OCI-LY7 (cell line): ENCODE measurements around the gene PDE2A. TPM values are rescaled to one million over a fixed set of nuclear protein-coding genes. Genes with fewer than 3 reads are reported as not detected.

Source experiments
- BruUV-seq: library from RNA; stranded (reverse); fragments of 400-500 nt; replicated peaks from 2 replicates; lab custom pipeline; 2021; lab: Mats Ljungman, UMichigan
- CTCF ChIA-PET: fragments of 300-600 bp; sonication (Branson Sonifier 250); formaldehyde crosslinking; loops from one replicate; lab custom pipeline; 2022; ENCODE audit warnings: antibody characterized with exemption; ENCODE audit not compliant: unreplicated experiment; lab: Charles Lee
- POLR2A ChIA-PET: fragments of 300-600 bp; sonication (Branson Sonifier 250); formaldehyde crosslinking; loops from one replicate; lab custom pipeline; 2022; ENCODE audit warnings: antibody characterized with exemption; lab: Charles Lee
- DNase-seq: peaks from one replicate; pipeline ENCODE4 v3.0.0-alpha.2; 2015; ENCODE audit warnings: low spot score
- H2AFZ ChIP-seq: fragments of 200-600 bp; sonication (generic), shearing (Covaris generic); 2 replicates; pipeline ENCODE4 v1.6.1; 2014; ENCODE audit warnings: mild to moderate bottlenecking, antibody characterized with exemption, low read length, moderate library complexity
- H3K27ac ChIP-seq: fragments of 200-600 bp; sonication (generic); 2 replicates; pipeline ENCODE4 v1.5.1; 2014; ENCODE audit warnings: mixed run types, low read depth, mild to moderate bottlenecking, moderate library complexity, low read length, inconsistent platforms; ENCODE audit not compliant: poor library complexity, severe bottlenecking
- H3K36me3 ChIP-seq: fragments of 200-600 bp; sonication (generic); 2 replicates; pipeline ENCODE4 v1.6.1; 2014; ENCODE audit warnings: mild to moderate bottlenecking, antibody characterized with exemption, low read length, moderate library complexity, mixed read lengths; ENCODE audit not compliant: insufficient read depth
- H3K4me1 ChIP-seq: fragments of 200-600 bp; sonication (generic); 2 replicates; pipeline ENCODE4 v1.5.1; 2014; ENCODE audit warnings: mild to moderate bottlenecking, low read length; ENCODE audit not compliant: insufficient read depth, poor library complexity, severe bottlenecking
- H3K4me2 ChIP-seq: fragments of 200-600 bp; sonication (generic); 2 replicates; pipeline ENCODE4 v1.6.1; 2014; ENCODE audit warnings: mild to moderate bottlenecking, low read length
- H3K4me3 ChIP-seq: fragments of 200-600 bp; sonication (generic); 2 replicates; pipeline ENCODE4 v1.5.1; 2014; ENCODE audit warnings: mild to moderate bottlenecking, low read depth, low read length; ENCODE audit not compliant: poor library complexity, severe bottlenecking
- H3K79me2 ChIP-seq: fragments of 200-600 bp; sonication (generic); 2 replicates; pipeline ENCODE4 v1.6.1; 2016; ENCODE audit warnings: low read depth, mild to moderate bottlenecking, low read length, moderate library complexity, mixed read lengths; ENCODE audit not compliant: insufficient read depth
- H3K9me2 ChIP-seq: fragments of 200-600 bp; sonication (generic); 2 replicates; pipeline ENCODE4 v1.6.1; 2016; ENCODE audit warnings: mild to moderate bottlenecking, low read length, mixed read lengths; ENCODE audit not compliant: insufficient read depth
- H3K9me3 ChIP-seq: fragments of 200-600 bp; sonication (generic); 2 replicates; pipeline ENCODE4 v1.6.1; 2014; ENCODE audit warnings: mild to moderate bottlenecking, mixed run types, low read length, mixed read lengths
- H4K20me1 ChIP-seq: fragments of 200-600 bp; sonication (generic); 2 replicates; pipeline ENCODE4 v1.6.1; 2014; ENCODE audit warnings: mild to moderate bottlenecking, antibody characterized with exemption, low read length, moderate library complexity, mixed read lengths; ENCODE audit not compliant: insufficient read depth
- CTCF ChIP-seq: fragments of 200-600 bp; sonication (generic); conservative IDR thresholded peaks from 2 replicates; pipeline ENCODE4 v1.5.1; 2014; ENCODE audit warnings: mild to moderate bottlenecking, antibody characterized with exemption, low read length, moderate library complexity, mixed read lengths
- EZH2phosphoT487 ChIP-seq: fragments of 200-600 bp; sonication (generic); IDR thresholded peaks from 2 replicates; pipeline ENCODE4 v1.6.1; 2018; ENCODE audit warnings: low read depth, borderline replicate concordance, mild to moderate bottlenecking, mixed run types, antibody characterized with exemption, low read length, moderate library complexity, mixed read lengths
- intact Hi-C: fragments of 100-400 bp; cut with micrococcal nuclease; formaldehyde crosslinking; loops from one replicate; pipeline ENCODE4 v1.10.0; 2022; ENCODE audit not compliant: unreplicated experiment
- total RNA-seq, 2 experiments: library from RNA; depleted of rRNA in 1 of 2; stranded (reverse); fragments of >200 nt in 1 of 2; shearing (Covaris generic) in 1 of 2; gene quantifications; 2 replicates each; pipeline ENCODE4 v1.2.3, GENCODE V29; 2014 to 2022

PDE2A gene
- total RNA-seq, 2 experiments from 2014 or later = 0.68 TPM; not detected in 1

DNA sequence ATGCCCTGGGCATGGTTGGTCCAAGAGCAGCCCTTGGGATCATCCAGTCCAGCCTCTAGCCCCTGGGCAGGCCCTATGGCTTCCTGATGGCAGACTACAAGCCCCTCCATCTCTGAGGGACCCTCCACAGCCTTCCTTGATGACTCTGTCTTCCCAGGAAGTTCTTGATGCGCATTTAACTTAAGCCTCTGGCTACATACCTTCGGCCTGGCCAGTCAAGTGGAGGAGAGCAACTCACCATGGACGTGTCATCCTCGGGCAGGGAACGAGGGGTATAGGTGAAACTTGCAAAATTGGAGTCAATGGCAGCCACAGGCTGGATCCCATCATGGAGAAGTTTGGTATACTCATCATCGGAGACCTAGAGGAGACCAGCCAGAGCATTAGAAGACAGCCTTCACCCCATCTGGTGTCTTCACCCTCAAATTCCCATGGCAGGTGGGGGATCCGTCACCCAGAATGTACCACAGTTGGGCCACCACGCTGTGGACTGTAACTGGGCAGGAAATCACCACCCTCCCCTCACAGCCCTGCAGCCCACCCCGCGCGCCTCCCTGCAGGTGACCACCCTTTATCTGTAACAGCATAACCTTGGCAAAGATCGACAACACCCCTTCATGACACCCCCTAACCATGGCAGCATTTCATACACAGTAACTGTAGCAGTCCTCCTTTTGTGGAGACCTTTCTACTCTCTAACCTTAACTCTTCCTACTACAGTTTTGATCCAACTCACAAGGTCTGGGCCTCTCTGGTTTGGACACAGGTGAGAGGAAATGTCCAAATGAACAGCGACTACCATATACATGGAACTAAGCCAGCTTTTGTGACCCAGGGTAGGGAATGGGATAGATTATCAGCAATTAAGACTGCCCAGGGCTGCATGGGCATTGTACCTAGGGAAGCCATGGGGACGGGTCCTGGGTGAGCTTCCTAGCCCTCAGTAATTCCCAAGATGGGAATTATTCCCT, 91.7 kb downstream of the PDE2A start:
- no peak for TF ChIP-seq CTCF
- TF ChIP-seq EZH2phosphoT487 = no peak
- ChIA-PET CTCF (no interaction called here), POLR2A (no interaction called here)
- Histone ChIP-seq H4K20me1 (no peaks in the 10 kb centered on the region), H3K9me3 (no peaks in the 10 kb centered on the region), H2AFZ (no peak overlapping the region), H3K4me3 (no peak overlapping the region), H3K79me2 (no peaks in the 10 kb centered on the region), H3K4me1 (peaks cover 15% of the 10 kb centered on the region), H3K4me2 (no peak overlapping the region), H3K27ac (no peak overlapping the region), H3K36me3 (no peaks in the 10 kb centered on the region), H3K9me2 (no peaks in the 10 kb centered on the region)
- intact Hi-C loops = loop anchor here (10.0 kb wide), 1 partner anchor 232 kb away; the partner anchor contains the start of gene ATG16L2
- BruUV-seq = no TSS peak
- DNase-seq = no peak

GRCh38 chr11:72581067-72581466, 93.2 kb downstream of the PDE2A start:
- ChIA-PET CTCF (no interaction called here), POLR2A (no interaction called here)
- peaks cover 15% of the 10 kb centered on the region for H3K4me1 ChIP-seq
- H3K36me3 ChIP-seq = no peaks in the 10 kb centered on the region
- no peak overlapping the region for H3K27ac ChIP-seq
- no peak overlapping the region for H3K4me3 ChIP-seq
- no peak overlapping the region for H3K4me2 ChIP-seq
- no peak for DNase-seq
- intact Hi-C loops = loop anchor here (10.0 kb wide), 1 partner anchor 234 kb away; the partner anchor contains the start of gene ATG16L2
- H4K20me1 ChIP-seq = no peaks in the 10 kb centered on the region
- BruUV-seq = no TSS peak
- no peaks in the 10 kb centered on the region for H3K79me2 ChIP-seq
- no peaks in the 10 kb centered on the region for H3K9me2 ChIP-seq
- no peak for TF ChIP-seq CTCF
- no peaks in the 10 kb centered on the region for H3K9me3 ChIP-seq
- H2AFZ ChIP-seq = no peak overlapping the region

- intact Hi-C loops = loop anchor here (10.0 kb wide), 1 partner anchor 234 kb away; the partner anchor contains the start of gene ATG16L2
- TF ChIP-seq CTCF = no peak
- TF ChIP-seq EZH2phosphoT487 = no peak
- no TSS peak for BruUV-seq
Observed at GRCh38 chr11:72580642-72580950, 93.6 kb downstream of the PDE2A start.

More at GRCh38 chr11:72580642-72580950, 93.6 kb downstream of the PDE2A start:
- POLR2A ChIA-PET = no interaction called here
- H3K79me2 ChIP-seq = no peaks in the 10 kb centered on the region
- no peak overlapping the region for H3K27ac ChIP-seq
- no peak overlapping the region for H3K4me3 ChIP-seq
- peaks cover 15% of the 10 kb centered on the region for H3K4me1 ChIP-seq
- H4K20me1 ChIP-seq = no peaks in the 10 kb centered on the region
- no peak for DNase-seq
- H3K4me2 ChIP-seq = no peak overlapping the region
- no peak overlapping the region for H2AFZ ChIP-seq
- no peaks in the 10 kb centered on the region for H3K9me2 ChIP-seq
- no peaks in the 10 kb centered on the region for H3K9me3 ChIP-seq
- CTCF ChIA-PET = no interaction called here
- H3K36me3 ChIP-seq = no peaks in the 10 kb centered on the region
